Keratinocyte (primary cell): ENCODE results near the gene KDM2A. TPM values are rescaled to one million over a fixed set of nuclear protein-coding genes. Genes with fewer than 3 reads are reported as not detected.
"Not testable (repeated sequence)": the region's sequence is repeated elsewhere in the genome, so short reads cannot be mapped to it uniquely, and the experiment has no call there.

Source experiments
- DNase-seq: peaks from one replicate; pipeline ENCODE4 v3.0.0-alpha.2; 2011; ENCODE audit warnings: low read depth, missing footprints, low spot score
- FAIRE-seq: peaks from 2 replicates; lab custom pipeline; 2011; peaks lifted over from hg19 to GRCh38; lab: Jason Lieb, UNC
- H2AFZ ChIP-seq: 2 replicates; pipeline ENCODE4 v1.6.0; 2012; ENCODE audit warnings: low read length, control low read depth, inconsistent platforms; ENCODE audit not compliant: control insufficient read depth
- H3K27ac ChIP-seq: 2 replicates; pipeline ENCODE4 v1.5.1; 2011; ENCODE audit warnings: low read length; ENCODE audit not compliant: control insufficient read depth, insufficient read depth
- H3K27me3 ChIP-seq: 3 replicates; pipeline ENCODE4 v1.6.0; 2011; ENCODE audit warnings: low read length; ENCODE audit not compliant: control insufficient read depth, insufficient read depth; ENCODE audit errors: extremely low read depth
- H3K36me3 ChIP-seq, 2 experiments: 2 replicates in 1 of 2; 3 replicates in 1 of 2; pipeline ENCODE4 v1.5.1; 2011; ENCODE audit warnings: low read length in 2 of 2, mild to moderate bottlenecking in 1 of 2; ENCODE audit not compliant: control insufficient read depth in 2 of 2, insufficient read depth in 2 of 2; ENCODE audit errors: extremely low read depth in 1 of 2
- H3K4me1 ChIP-seq: 3 replicates; pipeline ENCODE4 v1.5.1; 2011; ENCODE audit warnings: low read length; ENCODE audit not compliant: control insufficient read depth, insufficient read depth; ENCODE audit errors: extremely low read depth
- H3K4me2 ChIP-seq: 3 replicates; pipeline ENCODE4 v1.6.0; 2011; ENCODE audit warnings: low read depth, low read length; ENCODE audit not compliant: control insufficient read depth, insufficient read depth; ENCODE audit errors: extremely low read depth
- H3K4me3 ChIP-seq, 3 experiments: fragments of 200-600 bp in 1 of 3; sonication (generic) in 1 of 3; 2 replicates in 2 of 3; 3 replicates in 1 of 3; pipeline ENCODE4 v1.5.1; 2011 to 2016; ENCODE audit warnings: low read length in 3 of 3, mild to moderate bottlenecking in 3 of 3, control low read depth in 2 of 3, inconsistent platforms in 1 of 3, low read depth in 1 of 3, mixed read lengths in 1 of 3, mixed run types in 1 of 3, moderate library complexity in 1 of 3; ENCODE audit not compliant: control insufficient read depth in 2 of 3, insufficient read depth in 2 of 3; ENCODE audit errors: extremely low read depth in 1 of 3
- H3K79me2 ChIP-seq: 2 replicates; pipeline ENCODE4 v1.6.0; 2012; ENCODE audit warnings: low read length; ENCODE audit not compliant: control insufficient read depth, insufficient read depth
- H3K9ac ChIP-seq: 3 replicates; pipeline ENCODE4 v1.6.0; 2011; ENCODE audit warnings: low read length; ENCODE audit not compliant: control insufficient read depth, insufficient read depth; ENCODE audit errors: extremely low read depth
- H3K9me1 ChIP-seq: 3 replicates; pipeline ENCODE4 v1.6.0; 2011; ENCODE audit warnings: low read length; ENCODE audit not compliant: control insufficient read depth, insufficient read depth; ENCODE audit errors: extremely low read depth
- H3K9me3 ChIP-seq: 2 replicates; pipeline ENCODE4 v1.5.1; 2012; ENCODE audit warnings: low read depth, low read length; ENCODE audit not compliant: control insufficient read depth
- H4K20me1 ChIP-seq: 3 replicates; pipeline ENCODE4 v1.6.0; 2011; ENCODE audit warnings: low read length; ENCODE audit not compliant: control insufficient read depth, insufficient read depth; ENCODE audit errors: extremely low read depth
- EZH2 ChIP-seq: IDR thresholded peaks from one replicate; pipeline ENCODE4 v1.6.1; 2012; ENCODE audit warnings: inconsistent platforms, mild to moderate bottlenecking, low read length, moderate library complexity
- dilution Hi-C: fragments of 300-500 bp; cut with MboI; formaldehyde crosslinking; loops from one replicate; pipeline ENCODE4 v1.7.0; 2020; ENCODE audit warnings: low sequenced_read_pairs; ENCODE audit not compliant: extremely low pct_ligation_motif_present
- polyA plus RNA-seq, 5 experiments: library from polyadenylated mRNA; depleted of rRNA in 3 of 5; stranded (reverse) in 3 of 5; stranded (forward) in 1 of 5; unstranded in 1 of 5; fragments of >200 nt; gene quantifications; 1 replicate in 1 of 5; 2 replicates in 3 of 5; 3 replicates in 1 of 5; pipeline versions ENCODE4 v1.2.1 to v1.2.3, GENCODE V29; 2011 to 2012; ENCODE audit warnings: missing spikeins in 2 of 5, low read depth in 1 of 5, low replicate concordance in 1 of 5
- TF ChIP-seq, protein P1 (sequence below), 3 experiments: IDR thresholded peaks in 1 of 3; conservative IDR thresholded peaks in 1 of 3; optimal IDR thresholded peaks in 1 of 3; 2 replicates in 2 of 3; 3 replicates in 1 of 3; pipeline versions ENCODE3 to v1.5.1; 2011; ENCODE audit warnings: low read length in 3 of 3, mild to moderate bottlenecking in 3 of 3, moderate library complexity in 2 of 3, control low read depth in 1 of 3, inconsistent platforms in 1 of 3; ENCODE audit not compliant: insufficient read depth in 2 of 3; ENCODE audit errors: extremely low read depth in 1 of 3

KDM2A gene
- polyA plus RNA-seq, 1 donor (not counting 4 experiments of a cell fraction or from before 2014, with no cell fraction given): 29.9 TPM

DNA sequence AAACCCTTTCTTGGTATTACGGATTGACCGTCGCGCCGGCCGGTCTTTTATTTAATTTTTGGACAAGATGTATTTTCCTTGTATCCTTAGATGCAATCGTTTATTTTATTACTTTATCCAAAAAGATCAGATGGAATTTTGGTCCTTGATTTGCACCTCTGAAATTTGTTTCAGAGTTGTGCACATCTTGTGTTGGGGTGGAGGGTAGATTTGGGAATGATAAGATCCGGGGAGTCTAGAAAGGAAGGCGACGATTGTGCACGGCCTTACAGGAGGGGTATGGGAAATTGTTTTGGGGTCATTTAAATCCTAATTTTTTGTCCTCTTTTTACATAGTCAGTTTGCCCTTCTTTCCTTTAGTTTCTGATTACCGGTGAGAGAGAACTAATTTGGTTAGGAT is 1.4 kb downstream of the KDM2A start:
- dilution Hi-C loops: no loop called here
- H4K20me1 ChIP-seq: no peaks in the 10 kb centered on the region
- no peak for FAIRE-seq

DNA sequence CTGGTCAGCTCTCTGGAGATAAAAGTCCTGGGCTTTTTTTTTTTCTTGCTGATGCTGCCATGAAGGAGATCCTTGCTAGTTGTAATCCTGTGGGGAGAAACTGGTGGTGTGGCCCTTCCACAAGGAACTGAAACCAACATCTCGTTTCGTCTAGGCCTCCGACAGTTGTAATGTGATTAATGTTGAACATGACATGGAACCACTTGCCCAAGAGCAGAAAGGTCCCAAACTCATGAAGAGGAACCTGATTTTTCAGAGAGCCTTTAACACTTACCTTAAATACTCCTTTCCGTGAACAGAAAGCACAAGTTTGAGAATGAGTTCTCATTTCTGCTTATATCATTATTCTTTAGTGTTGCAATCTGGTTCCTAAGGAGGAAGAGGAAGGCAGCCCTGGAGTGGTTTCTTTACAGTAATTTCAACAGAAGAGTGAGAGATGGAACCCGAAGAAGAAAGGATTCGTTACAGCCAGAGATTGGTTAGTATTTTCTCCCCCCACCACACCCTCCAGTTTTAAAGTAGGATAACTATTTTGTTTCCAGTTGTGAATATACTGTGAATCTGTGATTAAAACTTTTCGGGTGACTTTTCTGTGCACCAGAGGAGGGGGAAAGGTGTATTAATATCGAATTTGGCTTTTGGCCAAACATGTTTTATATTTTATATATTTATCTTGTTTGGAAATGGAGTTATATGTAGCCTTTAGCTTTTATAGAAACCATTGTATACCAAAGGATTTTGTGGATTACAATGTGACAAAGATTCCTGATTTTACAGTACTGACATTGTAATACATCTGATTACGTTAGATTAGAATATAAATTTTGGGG is 2.0 kb downstream of the KDM2A start:
- Histone ChIP-seq H3K27ac (peak overlapping the region; percentile 88), H3K4me1 (peaks cover 17% of the 10 kb centered on the region), H3K9me1 (no peaks in the 10 kb centered on the region), H3K4me2 (peak overlapping the region; percentile 90), H3K4me3 (peak overlapping the region; percentile 55 to 99 (median 98)), H3K9ac (peak overlapping the region; percentile 93), H4K20me1 (no peaks in the 10 kb centered on the region), H3K79me2 (peaks cover 67% of the 10 kb centered on the region), H3K36me3 (no peaks in the 10 kb centered on the region), H2AFZ (no peak overlapping the region), H3K9me3 (no peaks in the 10 kb centered on the region), H3K27me3 (no peaks in the 10 kb centered on the region)
- TF ChIP-seq, protein P1, sequence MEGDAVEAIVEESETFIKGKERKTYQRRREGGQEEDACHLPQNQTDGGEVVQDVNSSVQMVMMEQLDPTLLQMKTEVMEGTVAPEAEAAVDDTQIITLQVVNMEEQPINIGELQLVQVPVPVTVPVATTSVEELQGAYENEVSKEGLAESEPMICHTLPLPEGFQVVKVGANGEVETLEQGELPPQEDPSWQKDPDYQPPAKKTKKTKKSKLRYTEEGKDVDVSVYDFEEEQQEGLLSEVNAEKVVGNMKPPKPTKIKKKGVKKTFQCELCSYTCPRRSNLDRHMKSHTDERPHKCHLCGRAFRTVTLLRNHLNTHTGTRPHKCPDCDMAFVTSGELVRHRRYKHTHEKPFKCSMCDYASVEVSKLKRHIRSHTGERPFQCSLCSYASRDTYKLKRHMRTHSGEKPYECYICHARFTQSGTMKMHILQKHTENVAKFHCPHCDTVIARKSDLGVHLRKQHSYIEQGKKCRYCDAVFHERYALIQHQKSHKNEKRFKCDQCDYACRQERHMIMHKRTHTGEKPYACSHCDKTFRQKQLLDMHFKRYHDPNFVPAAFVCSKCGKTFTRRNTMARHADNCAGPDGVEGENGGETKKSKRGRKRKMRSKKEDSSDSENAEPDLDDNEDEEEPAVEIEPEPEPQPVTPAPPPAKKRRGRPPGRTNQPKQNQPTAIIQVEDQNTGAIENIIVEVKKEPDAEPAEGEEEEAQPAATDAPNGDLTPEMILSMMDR (optimal IDR thresholded peaks at IDR 0.05 in 1 of 3, IDR thresholded peaks at IDR 0.05 in 1 of 3, conservative IDR thresholded peaks at IDR 0.05 in 1 of 3; ENCODE audit: extremely low read depth in 1 of 3, insufficient read depth in 2 of 3, low read length in 3 of 3): no peak
- no peak for TF ChIP-seq EZH2
- FAIRE-seq: no peak
- dilution Hi-C loops: no loop called here
- DNase-seq: no peak

More for the DNA sequence above, 1.4 kb downstream of the KDM2A start:
- H3K27ac ChIP-seq: peak overlapping the region; percentile 88
- peak overlapping the region; percentile 93 for H3K9ac ChIP-seq
- DNase-seq: no peak
- peaks cover 17% of the 10 kb centered on the region for H3K4me1 ChIP-seq
- H3K4me3 ChIP-seq: peak overlapping the region; percentile 55 to 99 (median 98)
- H3K27me3 ChIP-seq: no peaks in the 10 kb centered on the region
- H3K79me2 ChIP-seq: peaks cover 60% of the 10 kb centered on the region
- H3K36me3 ChIP-seq: no peaks in the 10 kb centered on the region
- no peak overlapping the region for H2AFZ ChIP-seq
- H3K4me2 ChIP-seq: peak overlapping the region; percentile 90
- TF ChIP-seq EZH2: no peak
- TF ChIP-seq, protein P1 (optimal IDR thresholded peaks at IDR 0.05 in 1 of 3, IDR thresholded peaks at IDR 0.05 in 1 of 3, conservative IDR thresholded peaks at IDR 0.05 in 1 of 3; ENCODE audit: extremely low read depth in 1 of 3, insufficient read depth in 2 of 3, low read length in 3 of 3): no peak
- H3K9me1 ChIP-seq: no peaks in the 10 kb centered on the region
- no peaks in the 10 kb centered on the region for H3K9me3 ChIP-seq

DNA sequence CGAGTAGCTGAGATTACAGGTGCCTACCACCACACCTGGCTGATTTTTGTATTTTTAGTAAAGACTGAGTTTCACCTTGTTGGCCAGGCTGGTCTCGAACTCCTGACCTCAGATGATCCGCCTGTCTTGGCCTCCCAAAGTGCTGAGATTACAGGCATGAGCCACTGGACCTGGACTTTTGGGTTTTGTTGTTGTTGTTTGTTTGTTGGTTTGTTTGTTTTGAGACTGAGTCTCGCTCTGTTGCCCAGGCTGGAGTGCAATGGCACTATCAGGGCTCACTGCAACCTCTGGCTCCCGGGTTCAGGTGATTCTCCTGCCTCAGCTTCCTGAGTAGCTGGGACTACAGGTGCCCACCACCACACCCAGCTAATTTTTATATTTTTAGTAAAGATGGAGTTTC is 4.7 kb downstream of the KDM2A start:
- H3K9ac ChIP-seq, H3K4me1 ChIP-seq, H3K9me1 ChIP-seq, DNase-seq, H3K27me3 ChIP-seq, H3K9me3 ChIP-seq, H2AFZ ChIP-seq, dilution Hi-C loops, H3K36me3 ChIP-seq, H3K27ac ChIP-seq, FAIRE-seq, H3K4me2 ChIP-seq, H4K20me1 ChIP-seq, H3K4me3 ChIP-seq: not testable (repeated sequence)
- H3K79me2 ChIP-seq: peaks cover 92% of the 10 kb centered on the region
